IPS-20b (cell line): ENCODE measurements around the gene BRD3.

ENCODE experiments used
- H3K27ac ChIP-seq: one replicate; pipeline ENCODE4 v1.5.1; 2013; ENCODE audit warnings: low read length
- H3K27me3 ChIP-seq: 2 replicates; pipeline ENCODE4 v1.6.1; 2013; ENCODE audit warnings: mild to moderate bottlenecking, low read length, inconsistent platforms; ENCODE audit not compliant: insufficient read depth
- H3K36me3 ChIP-seq: 2 replicates; pipeline ENCODE4 v1.6.1; 2013; ENCODE audit warnings: low read depth, mild to moderate bottlenecking, inconsistent platforms, low read length, moderate library complexity; ENCODE audit not compliant: insufficient read depth
- H3K4me1 ChIP-seq: 2 replicates; pipeline ENCODE4 v1.6.1; 2013; ENCODE audit warnings: mild to moderate bottlenecking, control low read depth, inconsistent platforms, low read length, moderate library complexity; ENCODE audit not compliant: insufficient read depth
- H3K4me3 ChIP-seq: 2 replicates; pipeline ENCODE4 v1.5.1; 2013; ENCODE audit warnings: mild to moderate bottlenecking, low read length, inconsistent platforms
- H3K9ac ChIP-seq: 2 replicates; pipeline ENCODE4 v1.6.1; 2013; ENCODE audit warnings: low read depth, mild to moderate bottlenecking, inconsistent platforms, low read length, moderate library complexity
- H3K9me3 ChIP-seq: 2 replicates; pipeline ENCODE4 v1.6.1; 2013; ENCODE audit warnings: mild to moderate bottlenecking, low read depth, low read length, inconsistent platforms; ENCODE audit not compliant: insufficient read depth

The BRD3 gene

DNA sequence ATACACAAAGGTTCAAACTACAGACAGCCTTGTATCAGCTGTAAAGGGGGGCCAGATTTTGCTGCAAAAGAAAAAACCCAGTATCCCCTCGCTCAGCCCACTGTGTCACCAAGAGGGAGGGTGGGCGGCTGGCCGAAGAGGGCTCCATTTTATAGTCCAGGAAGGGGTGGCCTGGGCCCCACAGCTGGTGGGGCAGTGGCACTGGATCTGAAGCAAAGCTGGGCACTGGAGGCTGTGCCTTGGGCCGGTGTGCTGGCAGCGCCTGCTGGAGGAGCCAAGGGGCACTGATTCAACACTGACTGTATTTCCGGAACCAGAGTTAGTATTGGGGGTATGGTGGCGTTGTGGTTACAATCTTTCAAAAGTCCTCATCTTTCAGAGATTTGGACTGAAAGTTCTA is 9.1 kb downstream of the BRD3 start:
- H3K4me3 ChIP-seq: no peak overlapping the region
- H3K9ac ChIP-seq: no peak overlapping the region
- no peak overlapping the region for H3K27ac ChIP-seq
- no peaks in the 10 kb centered on the region for H3K4me1 ChIP-seq
- no peaks in the 10 kb centered on the region for H3K27me3 ChIP-seq
- H3K9me3 ChIP-seq: no peaks in the 10 kb centered on the region
- no peaks in the 10 kb centered on the region for H3K36me3 ChIP-seq

DNA sequence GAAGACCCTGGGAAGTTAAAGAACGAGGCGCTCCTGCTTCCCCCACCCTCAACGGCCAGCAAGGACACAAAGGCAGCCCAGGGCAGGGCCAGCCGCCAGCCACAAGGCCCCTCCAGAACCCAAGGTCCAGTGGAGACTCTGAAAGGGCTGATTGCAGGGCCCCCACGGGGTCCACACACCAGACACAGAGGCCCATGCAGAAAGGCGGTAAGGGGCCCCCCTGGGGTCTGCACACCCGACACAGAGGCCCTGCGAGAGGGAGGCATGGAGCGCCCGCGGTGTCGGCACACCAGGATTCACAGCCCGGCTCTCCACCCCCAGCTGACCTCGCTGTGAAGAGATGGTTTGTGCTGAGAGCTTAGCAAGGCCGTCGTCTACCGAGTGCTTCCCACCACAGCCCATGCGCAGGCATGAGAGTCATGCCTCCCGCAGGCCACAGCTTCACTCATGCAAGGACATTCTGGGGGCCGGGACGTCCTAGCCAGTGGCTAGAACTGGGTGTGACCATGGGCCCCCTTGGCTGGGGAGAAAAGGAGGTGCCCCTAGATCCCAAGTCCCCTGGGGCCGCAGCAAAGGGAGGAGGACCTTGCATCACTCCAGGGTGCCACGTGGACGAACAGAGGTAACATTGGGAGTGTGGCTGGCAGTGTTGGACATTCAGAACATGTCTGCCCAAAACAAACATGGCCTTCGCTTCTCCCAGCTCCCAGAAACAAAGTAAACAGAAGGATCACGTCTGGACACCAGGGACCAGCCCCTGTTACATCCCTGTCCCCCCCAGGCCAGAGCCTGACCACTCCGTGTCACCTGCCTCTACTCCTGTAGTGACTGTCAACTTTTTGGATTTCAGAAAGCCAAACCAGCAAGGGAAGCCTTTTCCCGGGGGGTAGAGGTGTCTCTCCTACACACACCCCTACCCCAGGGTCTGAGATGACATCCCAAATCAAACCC is 9.8 kb downstream of the BRD3 start:
- no peaks in the 10 kb centered on the region for H3K27me3 ChIP-seq
- no peak overlapping the region for H3K27ac ChIP-seq
- no peaks in the 10 kb centered on the region for H3K4me1 ChIP-seq
- H3K4me3 ChIP-seq: no peak overlapping the region
- H3K9ac ChIP-seq: no peak overlapping the region
- H3K9me3 ChIP-seq: no peaks in the 10 kb centered on the region
- H3K36me3 ChIP-seq: peaks cover 2% of the 10 kb centered on the region; the same call in 1 of the 2 replicates

DNA sequence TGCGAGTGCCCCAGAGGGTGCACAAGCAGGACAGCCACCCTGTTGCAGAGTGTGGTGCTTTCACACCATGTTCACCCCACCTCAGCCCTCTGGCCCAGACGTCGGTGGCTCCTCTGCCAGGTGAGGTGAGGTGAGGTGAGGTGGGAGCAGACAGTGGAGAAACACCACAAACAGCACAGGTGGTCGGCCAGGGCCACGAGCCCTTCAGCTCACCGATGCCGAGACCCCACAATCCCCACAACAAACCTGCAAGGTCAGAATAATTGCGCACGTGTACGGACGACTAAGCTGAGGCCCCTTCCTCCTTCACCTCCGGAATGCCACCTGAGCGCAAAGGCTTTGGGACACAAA is 10.5 kb downstream of the BRD3 start:
- no peak overlapping the region for H3K27ac ChIP-seq
- peaks cover 9% of the 10 kb centered on the region for H3K36me3 ChIP-seq
- no peak overlapping the region for H3K9ac ChIP-seq
- no peak overlapping the region for H3K4me3 ChIP-seq
- no peaks in the 10 kb centered on the region for H3K27me3 ChIP-seq
- no peaks in the 10 kb centered on the region for H3K4me1 ChIP-seq
- no peaks in the 10 kb centered on the region for H3K9me3 ChIP-seq

DNA sequence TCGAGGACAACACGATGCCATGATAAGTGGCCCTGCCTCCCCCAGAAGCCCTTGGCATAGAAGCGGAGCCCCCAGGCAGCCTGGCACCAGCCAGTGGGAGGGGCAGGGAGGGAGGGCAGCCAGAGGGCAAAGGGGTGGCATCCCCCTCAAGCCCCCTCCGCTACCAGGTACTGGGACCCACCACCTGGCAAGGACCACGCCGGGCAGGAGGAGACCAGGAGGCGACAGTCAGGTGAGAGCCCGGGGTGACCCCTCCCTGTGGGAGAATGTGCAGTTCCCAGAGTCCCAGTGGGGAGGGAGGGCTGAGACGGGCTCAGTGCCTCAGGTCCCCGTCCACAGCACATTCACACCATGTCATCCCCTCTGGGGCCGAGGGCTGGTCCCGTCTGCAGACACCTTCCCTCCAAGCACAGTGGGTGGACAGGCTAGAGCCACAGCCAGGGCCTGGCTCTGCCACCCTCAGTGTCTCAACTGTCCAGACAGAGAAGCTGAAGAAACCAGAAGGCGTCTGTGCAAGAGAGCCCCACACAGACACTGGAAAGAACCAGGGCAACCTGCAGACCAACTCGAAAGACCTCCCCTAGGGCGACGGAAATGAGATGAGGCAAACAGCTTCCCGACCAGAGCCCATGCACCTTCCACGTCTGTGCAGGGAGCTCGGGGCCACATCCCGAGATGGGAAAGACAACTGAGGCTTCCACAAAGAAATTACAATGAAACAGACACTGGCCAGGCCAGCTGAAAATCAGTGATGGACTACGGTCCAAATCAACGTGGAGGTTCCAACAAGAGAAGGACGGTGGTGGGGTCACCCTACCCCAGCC is 11.1 kb downstream of the BRD3 start:
- Histone ChIP-seq H3K9ac (no peak overlapping the region), H3K27ac (no peak overlapping the region), H3K9me3 (no peaks in the 10 kb centered on the region), H3K4me1 (no peaks in the 10 kb centered on the region), H3K36me3 (peaks cover 13% of the 10 kb centered on the region), H3K4me3 (no peak overlapping the region), H3K27me3 (no peaks in the 10 kb centered on the region)

DNA sequence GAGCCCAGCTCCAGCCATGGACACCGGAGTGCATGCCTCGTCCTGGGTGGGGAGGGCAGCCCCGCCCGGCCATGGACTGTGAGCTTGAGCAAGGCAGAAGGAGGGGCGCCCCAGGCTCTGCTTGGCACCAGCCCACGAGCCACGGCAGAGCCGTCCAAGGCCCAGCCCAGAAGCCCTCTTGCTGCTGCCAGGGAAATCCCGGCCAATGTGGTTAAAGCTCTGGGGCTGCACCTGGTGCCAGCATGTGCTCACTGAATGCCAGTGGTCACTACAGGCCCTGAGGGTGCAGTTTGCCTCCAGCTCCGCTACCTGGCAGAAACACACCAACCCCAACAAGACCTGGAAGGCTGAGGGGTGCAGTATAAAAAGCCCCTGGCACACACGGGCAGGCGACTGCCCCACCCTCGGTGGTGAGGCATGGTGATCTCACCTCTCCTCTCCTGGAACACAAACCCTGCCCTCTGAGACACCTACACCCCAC is 11.8 kb downstream of the BRD3 start:
- H3K4me3 ChIP-seq: no peak overlapping the region

DNA sequence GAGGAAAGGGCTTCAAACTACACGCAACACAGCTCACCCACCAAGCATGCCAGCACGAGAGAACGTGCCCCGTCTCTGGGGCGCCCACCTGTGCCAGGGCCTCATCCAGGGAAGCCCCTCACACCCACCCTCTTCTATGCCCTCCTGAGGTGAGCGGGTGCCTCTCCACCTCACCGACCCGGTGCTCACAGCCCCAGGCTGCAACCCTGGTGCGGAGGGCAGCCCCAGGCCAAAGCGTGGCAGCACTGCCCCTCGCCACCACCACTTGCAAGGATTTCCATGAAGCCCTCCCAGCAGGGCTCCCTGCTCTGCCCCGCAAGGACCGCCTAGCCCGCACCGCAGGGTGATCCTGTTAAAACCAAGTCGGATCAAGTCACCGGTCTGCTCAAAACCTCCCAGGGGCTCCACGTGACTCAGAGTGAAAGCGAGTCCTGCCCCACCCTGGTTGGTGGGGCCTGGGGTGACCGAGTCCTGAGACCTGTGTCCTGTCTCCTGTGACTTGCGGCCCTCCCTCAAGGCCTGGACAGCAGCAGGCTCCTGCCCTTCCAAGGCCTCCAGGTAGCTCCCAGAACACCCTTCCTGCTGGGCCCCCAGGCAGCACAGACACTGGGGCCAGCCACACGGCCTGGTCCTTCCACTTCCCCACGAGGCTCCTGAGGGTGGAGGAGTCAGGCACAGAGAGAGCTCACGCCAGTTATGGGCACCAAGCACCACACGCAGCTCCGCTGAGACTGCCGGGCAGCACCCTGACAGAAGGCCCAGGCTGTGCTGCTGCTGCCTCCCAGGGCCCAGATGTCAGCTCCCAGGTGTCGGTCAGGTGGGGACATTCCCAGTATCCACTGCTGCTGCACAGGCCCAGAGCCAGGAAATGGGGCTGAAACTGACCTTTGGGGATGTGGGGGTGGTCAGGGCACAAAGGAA is 12.7 kb downstream of the BRD3 start:
- Histone ChIP-seq H3K36me3 (peaks cover 29% of the 10 kb centered on the region), H3K4me3 (no peak overlapping the region), H3K4me1 (no peaks in the 10 kb centered on the region), H3K27me3 (no peaks in the 10 kb centered on the region), H3K9ac (no peak overlapping the region; the same call in 1 of the 2 replicates), H3K27ac (no peak overlapping the region), H3K9me3 (no peaks in the 10 kb centered on the region)

More for the DNA sequence above, 11.8 kb downstream of the BRD3 start:
- H3K36me3 ChIP-seq: peaks cover 20% of the 10 kb centered on the region
- no peaks in the 10 kb centered on the region for H3K4me1 ChIP-seq
- H3K27me3 ChIP-seq: no peaks in the 10 kb centered on the region
- H3K27ac ChIP-seq: no peak overlapping the region
- no peaks in the 10 kb centered on the region for H3K9me3 ChIP-seq
- no peak overlapping the region for H3K9ac ChIP-seq

DNA sequence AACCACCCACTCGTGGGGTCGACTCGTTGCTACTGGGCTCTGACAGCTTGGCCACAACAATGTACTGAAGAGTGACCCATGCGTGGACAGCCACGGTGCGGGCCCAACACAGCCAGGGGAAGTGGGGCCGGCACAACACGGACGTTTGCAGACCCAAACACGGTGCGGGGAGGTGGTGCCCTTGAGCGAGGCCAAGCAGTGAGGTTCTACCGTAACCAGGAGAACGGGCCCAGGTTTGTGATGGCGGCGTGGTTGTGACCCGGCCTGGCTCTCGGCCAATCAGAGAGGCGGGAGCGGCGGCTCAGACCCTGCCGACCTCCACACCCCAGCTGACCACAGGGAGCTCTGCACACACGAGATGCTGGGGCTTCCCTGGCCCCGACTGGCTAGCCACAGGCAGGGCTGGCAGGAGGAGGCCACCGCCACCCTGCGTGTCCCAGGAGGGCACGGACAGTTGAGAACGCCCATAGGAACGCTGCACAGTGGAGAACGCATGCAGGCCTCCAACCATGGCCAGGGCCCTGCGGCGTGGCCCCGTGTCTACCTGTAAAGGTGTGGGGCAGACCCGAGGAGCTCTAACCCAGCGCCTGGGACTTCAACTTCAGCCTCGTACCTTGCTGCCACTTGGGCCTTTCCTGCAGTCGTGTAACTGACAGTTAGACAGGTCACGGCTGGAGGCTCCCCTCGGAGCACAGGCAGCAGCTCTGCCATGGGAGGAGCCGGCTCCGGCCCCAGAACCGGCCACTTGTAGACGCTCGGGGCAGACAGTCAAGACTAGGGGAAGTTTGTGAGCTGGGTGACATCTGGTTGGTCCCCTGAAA is 13.7 kb downstream of the BRD3 start:
- no peaks in the 10 kb centered on the region for H3K9me3 ChIP-seq
- no peak overlapping the region for H3K4me3 ChIP-seq
- H3K4me1 ChIP-seq: no peaks in the 10 kb centered on the region
- peaks cover 39% of the 10 kb centered on the region for H3K36me3 ChIP-seq
- H3K9ac ChIP-seq: no peak overlapping the region
- H3K27me3 ChIP-seq: no peaks in the 10 kb centered on the region
- H3K27ac ChIP-seq: no peak overlapping the region

DNA sequence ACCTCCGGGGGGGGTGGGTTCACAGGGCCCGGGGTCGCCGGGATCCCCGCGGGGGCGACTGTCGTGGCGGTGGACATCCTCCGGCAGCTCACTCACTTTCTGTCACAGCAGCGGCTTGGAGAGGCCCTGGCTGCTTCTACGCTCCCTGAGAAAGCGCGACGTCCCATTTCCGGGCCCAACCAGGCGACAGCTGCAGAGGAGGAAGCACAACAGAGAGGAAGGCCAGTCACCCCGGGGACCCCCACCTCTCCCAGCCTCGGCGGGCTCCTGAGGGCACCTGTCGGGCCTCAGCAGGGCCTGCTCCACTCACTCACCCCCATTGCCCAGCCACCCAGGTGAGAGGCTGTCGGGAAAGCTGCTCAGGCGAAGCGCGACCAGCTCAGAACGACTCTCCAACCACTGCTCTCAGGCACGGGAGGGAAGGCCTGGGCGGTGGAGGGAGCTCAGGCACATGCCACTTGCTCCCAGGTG is 14.4 kb downstream of the BRD3 start:
- no peaks in the 10 kb centered on the region for H3K9me3 ChIP-seq
- peaks cover 46% of the 10 kb centered on the region for H3K36me3 ChIP-seq
- no peak overlapping the region for H3K4me3 ChIP-seq
- H3K9ac ChIP-seq: no peak overlapping the region
- no peak overlapping the region for H3K27ac ChIP-seq
- H3K27me3 ChIP-seq: no peaks in the 10 kb centered on the region
- no peaks in the 10 kb centered on the region for H3K4me1 ChIP-seq

DNA sequence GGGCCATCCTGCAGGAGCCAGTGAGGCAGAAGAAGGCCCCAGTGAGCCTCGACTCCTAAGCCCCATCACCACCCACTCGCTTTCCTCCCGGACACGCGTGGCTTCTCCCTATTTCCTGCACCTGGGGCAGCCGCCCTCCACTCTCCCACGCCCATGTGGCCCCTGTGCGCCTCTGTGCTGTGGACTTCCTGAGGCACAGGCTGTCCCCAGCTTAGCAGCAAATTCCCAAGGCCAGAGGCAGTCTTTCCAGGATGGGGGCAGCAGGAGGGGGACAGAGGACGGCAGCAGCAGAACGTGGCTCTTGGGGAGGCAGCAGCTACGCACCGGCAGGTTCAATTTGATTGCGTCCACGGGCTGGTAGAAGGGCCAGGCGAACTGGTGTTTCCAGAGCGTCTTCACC is 14.9 kb downstream of the BRD3 start:
- H3K27ac ChIP-seq: no peak overlapping the region
- no peak overlapping the region for H3K9ac ChIP-seq
- H3K4me3 ChIP-seq: no peak overlapping the region
- H3K27me3 ChIP-seq: no peaks in the 10 kb centered on the region
- H3K36me3 ChIP-seq: peaks cover 51% of the 10 kb centered on the region
- no peaks in the 10 kb centered on the region for H3K9me3 ChIP-seq
- no peaks in the 10 kb centered on the region for H3K4me1 ChIP-seq

DNA sequence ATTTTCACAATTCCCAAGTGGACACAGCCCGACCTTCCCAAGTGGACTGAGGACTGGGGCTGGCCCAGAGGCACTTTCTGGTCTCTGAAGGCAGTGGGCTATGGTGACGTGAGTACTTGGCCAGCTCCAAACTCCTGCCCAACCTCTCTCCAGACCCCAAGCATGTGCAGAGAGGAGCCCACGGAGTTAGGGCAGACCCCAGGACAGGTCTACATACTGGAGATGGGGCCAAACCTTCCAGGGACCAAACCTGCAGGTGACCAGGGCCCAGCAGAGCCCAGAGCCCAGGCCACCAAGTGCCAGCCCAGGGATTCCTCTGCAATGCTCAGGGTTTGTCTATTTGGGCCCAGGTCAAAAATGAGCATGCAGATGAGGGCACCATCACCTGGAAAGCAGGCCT is 15.3 kb downstream of the BRD3 start:
- Histone ChIP-seq H3K9me3 (no peaks in the 10 kb centered on the region), H3K27ac (no peak overlapping the region), H3K4me1 (no peaks in the 10 kb centered on the region), H3K27me3 (no peaks in the 10 kb centered on the region), H3K9ac (no peak overlapping the region), H3K4me3 (no peak overlapping the region), H3K36me3 (peaks cover 55% of the 10 kb centered on the region)
